HG03108 (cell line): ENCODE measurements around the gene PARG.
A peak's percentile ranks its signal among the peaks of the same experiment; 100 is the strongest.
"Not testable (repeated sequence)": the region's sequence is repeated elsewhere in the genome, so short reads cannot be mapped to it uniquely, and the experiment has no call there.

Experiments
- ATAC-seq: cut with Tn5 transposase; IDR thresholded peaks from one replicate; pipeline ENCODE4 v1.9.1; 2021; ENCODE audit warnings: moderate library complexity; ENCODE audit not compliant: unreplicated experiment

The PARG gene

GRCh38 chr10:49941447-49942338, at the start of gene PARG, which contains the start of gene TIMM23B:
PARG (minus strand) TSS chr10:49942027; CDS start chr10:49941725, 302 bp downstream.
TIMM23B (plus strand) TSS chr10:49942053; CDS start chr10:49942195, 142 bp downstream.
- ATAC-seq = peak; percentile 62

- not testable (repeated sequence) for ATAC-seq
Measured at GRCh38 chr10:49988376-49988775, 46.5 kb upstream of the PARG start, which contains the start of gene AGAP6. AGAP6 (plus strand) TSS chr10:49988406; CDS start chr10:49988716, 310 bp downstream.

- not testable (repeated sequence) for ATAC-seq
Measured at GRCh38 chr10:49987207-49987606, 45.4 kb upstream of the PARG start.

- ATAC-seq = not testable (repeated sequence)
Measured at GRCh38 chr10:49977756-49978155, 35.9 kb upstream of the PARG start.

GRCh38 chr10:49972094-49972493, 30.3 kb upstream of the PARG start:
- not testable (repeated sequence) for ATAC-seq

- not testable (repeated sequence) for ATAC-seq
Measured at GRCh38 chr10:49971466-49971865, 29.6 kb upstream of the PARG start.

GRCh38 chr10:49970331-49970857, 28.6 kb upstream of the PARG start:
- not testable (repeated sequence) for ATAC-seq

GRCh38 chr10:49953122-49953521, 11.3 kb upstream of the PARG start:
- not testable (repeated sequence) for ATAC-seq

GRCh38 chr10:49952006-49952405, 10.2 kb upstream of the PARG start:
- ATAC-seq = not testable (repeated sequence)

GRCh38 chr10:49948737-49949136, 6.9 kb upstream of the PARG start:
- not testable (repeated sequence) for ATAC-seq

GRCh38 chr10:49948142-49948541, 6.3 kb upstream of the PARG start:
- peak; percentile 78 for ATAC-seq

GRCh38 chr10:49943607-49944006, 1.8 kb upstream of the PARG start:
- not testable (repeated sequence) for ATAC-seq

GRCh38 chr10:49942339-49942705, 495 bp upstream of the PARG start:
- ATAC-seq = not testable (repeated sequence)

- ATAC-seq = not testable (repeated sequence)
Measured at GRCh38 chr10:49931959-49932728, 9.7 kb downstream of the PARG start.

GRCh38 chr10:49931276-49931675, 10.6 kb downstream of the PARG start:
- not testable (repeated sequence) for ATAC-seq

GRCh38 chr10:49923572-49923971, 18.3 kb downstream of the PARG start:
- not testable (repeated sequence) for ATAC-seq

- not testable (repeated sequence) for ATAC-seq
Measured at GRCh38 chr10:49922041-49922440, 19.8 kb downstream of the PARG start.

GRCh38 chr10:49917927-49918326, 23.9 kb downstream of the PARG start:
- ATAC-seq = not testable (repeated sequence)

- not testable (repeated sequence) for ATAC-seq
Measured at GRCh38 chr10:49916451-49916850, 25.4 kb downstream of the PARG start.

- not testable (repeated sequence) for ATAC-seq
Measured at GRCh38 chr10:49910295-49910694, 31.5 kb downstream of the PARG start.
